ENCODE data around the gene C1orf167.
A peak's percentile ranks its signal among the peaks of the same experiment; 100 is the strongest.
"Not testable (repeated sequence)": the region's sequence is repeated elsewhere in the genome, so short reads cannot be mapped to it uniquely, and the experiment has no call there.

C1orf167 gene

GRCh38 chr1:11802973-11803885, 41.2 kb downstream of the C1orf167 start:
- peak; percentile 39 for DNase-seq

- not testable (repeated sequence) for DNase-seq
Observed at GRCh38 chr1:11803924-11804665, 42.1 kb downstream of the C1orf167 start.

GRCh38 chr1:11804666-11805421, 42.9 kb downstream of the C1orf167 start:
- DNase-seq = no peak

GRCh38 chr1:11805422-11806306, 43.7 kb downstream of the C1orf167 start, which contains the start of the genes CLCN6 and MTHFR:
Gene CLCN6, plus strand, starts transcription at chr1:11806191. Its CDS starts 72 bp downstream, at chr1:11806263.
Gene MTHFR, minus strand, starts transcription at chr1:11805964. Its CDS starts 2,848 bp downstream, at chr1:11803116.
- DNase-seq = peak; percentile 99

GRCh38 chr1:11806307-11806936, 44.4 kb downstream of the C1orf167 start:
- peak; percentile 30 for DNase-seq

- no peak for DNase-seq
Observed at GRCh38 chr1:11807133-11807532, 45.1 kb downstream of the C1orf167 start.

GRCh38 chr1:11813021-11813420, 51.0 kb downstream of the C1orf167 start:
- no peak for DNase-seq

GRCh38 chr1:11817192-11817591, 55.2 kb downstream of the C1orf167 start:
- DNase-seq = no peak

GRCh38 chr1:11822091-11822490, 60.1 kb downstream of the C1orf167 start:
- no peak for DNase-seq

GRCh38 chr1:11823366-11824137, 61.6 kb downstream of the C1orf167 start:
- DNase-seq = no peak

- no peak for DNase-seq
Observed at GRCh38 chr1:11825131-11825530, 63.1 kb downstream of the C1orf167 start.

- no peak for DNase-seq
Observed at GRCh38 chr1:11826946-11827345, 65.0 kb downstream of the C1orf167 start.

GRCh38 chr1:11828511-11828910, 66.5 kb downstream of the C1orf167 start:
- no peak for DNase-seq

GRCh38 chr1:11831945-11832725, 70.1 kb downstream of the C1orf167 start:
- no peak for DNase-seq

GRCh38 chr1:11833497-11833896, 71.5 kb downstream of the C1orf167 start:
- no peak for DNase-seq

GRCh38 chr1:11833900-11834299, 71.9 kb downstream of the C1orf167 start:
- no peak for DNase-seq

GRCh38 chr1:11835441-11836225, 73.6 kb downstream of the C1orf167 start:
- DNase-seq = no peak

- no peak for DNase-seq
Observed at GRCh38 chr1:11836955-11837766, 75.2 kb downstream of the C1orf167 start.

Measured in midbrain (tissue), 1 donor.